Chondrocyte (in vitro differentiated cells): ENCODE measurements around the gene ARPC5. TPM values are rescaled to one million over a fixed set of nuclear protein-coding genes. Genes with fewer than 3 reads are reported as not detected.

Experiments
- DNase-seq: peaks from one replicate; pipeline ENCODE4 v3.0.0; 2021; ENCODE audit warnings: mixed read lengths, low spot score
- H3K27ac Mint-ChIP-seq: one replicate; pipeline ENCODE4 v1.8.0; 2021; ENCODE audit warnings: mild to moderate bottlenecking, moderate library complexity, mixed read lengths; ENCODE audit not compliant: unreplicated experiment
- H3K27me3 Mint-ChIP-seq: 2 replicates; pipeline ENCODE4 v1.8.0; 2021; ENCODE audit warnings: low read depth, mixed read lengths
- H3K36me3 Mint-ChIP-seq: 2 replicates; pipeline ENCODE4 v1.8.0; 2021; ENCODE audit warnings: low read depth, mixed read lengths
- H3K4me1 Mint-ChIP-seq: 2 replicates; pipeline ENCODE4 v1.8.0; 2021; ENCODE audit warnings: low read depth, mild to moderate bottlenecking, mixed read lengths
- H3K4me3 Mint-ChIP-seq: one replicate; pipeline ENCODE4 v1.8.0; 2021; ENCODE audit warnings: mild to moderate bottlenecking, moderate library complexity, mixed read lengths; ENCODE audit not compliant: unreplicated experiment
- H3K9me3 Mint-ChIP-seq: 2 replicates; pipeline ENCODE4 v1.8.0; 2021; ENCODE audit warnings: low read depth, mixed read lengths
- CTCF ChIP-seq: fragments of 200-600 bp; sonication (generic); IDR thresholded peaks from 2 replicates; pipeline ENCODE4 v1.5.0; 2021; ENCODE audit warnings: antibody characterized with exemption, mild to moderate bottlenecking, moderate library complexity
- total RNA-seq: library from RNA; stranded (reverse); gene quantifications from 3 replicates; pipeline ENCODE4 v1.2.1, GENCODE V29; 2021

The ARPC5 gene
- total RNA-seq, 1 donor from 2014 or later, result 192 TPM

GRCh38 chr1:183611021-183611420, 24.6 kb downstream of the ARPC5 start:
- H3K27me3 Mint-ChIP-seq, result no peaks in the 10 kb centered on the region
- no peak for TF ChIP-seq CTCF

GRCh38 chr1:183609759-183610452, 25.7 kb downstream of the ARPC5 start:
- TF ChIP-seq CTCF, result no peak
- H3K36me3 Mint-ChIP-seq, result no peaks in the 10 kb centered on the region
- H3K4me1 Mint-ChIP-seq, result peaks cover 47% of the 10 kb centered on the region
- peak overlapping the region; percentile 99 for H3K27ac Mint-ChIP-seq
- no peaks in the 10 kb centered on the region for H3K9me3 Mint-ChIP-seq
- peak overlapping the region; percentile 40 for H3K4me3 Mint-ChIP-seq
- no peaks in the 10 kb centered on the region for H3K27me3 Mint-ChIP-seq
- DNase-seq, result no peak

More at GRCh38 chr1:183611021-183611420, 24.6 kb downstream of the ARPC5 start:
- H3K36me3 Mint-ChIP-seq, result no peaks in the 10 kb centered on the region
- H3K9me3 Mint-ChIP-seq, result no peaks in the 10 kb centered on the region
- DNase-seq, result no peak
- peaks cover 37% of the 10 kb centered on the region for H3K4me1 Mint-ChIP-seq
- H3K27ac Mint-ChIP-seq, result no peak overlapping the region
- H3K4me3 Mint-ChIP-seq, result no peak overlapping the region

GRCh38 chr1:183609313-183609712, 26.3 kb downstream of the ARPC5 start:
- H3K27ac Mint-ChIP-seq, result peak overlapping the region; percentile 99
- TF ChIP-seq CTCF, result peak; percentile 79
- DNase-seq, result no peak
- peaks cover 52% of the 10 kb centered on the region for H3K4me1 Mint-ChIP-seq
- no peaks in the 10 kb centered on the region for H3K36me3 Mint-ChIP-seq
- no peaks in the 10 kb centered on the region for H3K27me3 Mint-ChIP-seq
- H3K9me3 Mint-ChIP-seq, result no peaks in the 10 kb centered on the region
- H3K4me3 Mint-ChIP-seq, result peak overlapping the region; percentile 54

GRCh38 chr1:183607322-183607980, 28.1 kb downstream of the ARPC5 start:
- H3K36me3 Mint-ChIP-seq, result no peaks in the 10 kb centered on the region
- peak overlapping the region; percentile 99 for H3K27ac Mint-ChIP-seq
- no peaks in the 10 kb centered on the region for H3K27me3 Mint-ChIP-seq
- DNase-seq, result no peak
- H3K4me1 Mint-ChIP-seq, result peaks cover 62% of the 10 kb centered on the region
- no peaks in the 10 kb centered on the region for H3K9me3 Mint-ChIP-seq
- no peak for TF ChIP-seq CTCF
- no peak overlapping the region for H3K4me3 Mint-ChIP-seq

- H3K27ac Mint-ChIP-seq, result peak overlapping the region; percentile 62
- DNase-seq, result no peak
- no peaks in the 10 kb centered on the region for H3K27me3 Mint-ChIP-seq
- no peaks in the 10 kb centered on the region for H3K9me3 Mint-ChIP-seq
- peaks cover 62% of the 10 kb centered on the region for H3K4me1 Mint-ChIP-seq
- H3K4me3 Mint-ChIP-seq, result no peak overlapping the region
- H3K36me3 Mint-ChIP-seq, result no peaks in the 10 kb centered on the region
- TF ChIP-seq CTCF, result no peak
These were observed 29.7 kb downstream of the ARPC5 start for GRCh38 chr1:183605904-183606303.
